CD4-positive, alpha-beta memory T cell (primary cell): ENCODE results near the gene ERC1. TPM values are rescaled to one million over a fixed set of nuclear protein-coding genes. Genes with fewer than 3 reads are reported as not detected.
"Not testable (repeated sequence)": the region's sequence is repeated elsewhere in the genome, so short reads cannot be mapped to it uniquely, and the experiment has no call there.

Experiments
- CTCF ChIA-PET: fragments of 350-600 bp; sonication (Branson Sonifier 250); formaldehyde crosslinking; loops from one replicate; lab custom pipeline; 2021; ENCODE audit warnings: inconsistent platforms; ENCODE audit not compliant: partially characterized antibody; lab: Charles Lee
- POLR2A ChIA-PET: fragments of 350-600 bp; sonication (Branson Sonifier 250); formaldehyde crosslinking; loops from one replicate; lab custom pipeline; 2021; ENCODE audit not compliant: partially characterized antibody; lab: Charles Lee
- DNase-seq, 5 donors: peaks; one replicate each; pipeline versions ENCODE4 v3.0.0 to v3.0.0-alpha.2; 2020 to 2022; ENCODE audit warnings: mixed read lengths in 1 of 5
- H3K27ac ChIP-seq: one replicate; pipeline ENCODE4 v1.7.0; 2013; ENCODE audit warnings: low read depth, low read length
- H3K27me3 ChIP-seq: 2 replicates; pipeline ENCODE4 v1.7.0; 2013; ENCODE audit warnings: mild to moderate bottlenecking, low read length, moderate library complexity; ENCODE audit not compliant: insufficient read depth
- H3K36me3 ChIP-seq: 2 replicates; pipeline ENCODE4 v1.7.0; 2013; ENCODE audit warnings: mild to moderate bottlenecking, low read length, moderate library complexity; ENCODE audit not compliant: insufficient read depth
- H3K4me1 ChIP-seq: 2 replicates; pipeline ENCODE4 v1.7.0; 2013; ENCODE audit warnings: mild to moderate bottlenecking, low read length, moderate library complexity; ENCODE audit not compliant: insufficient read depth
- H3K4me3 ChIP-seq, 2 donors: one replicate each; pipeline ENCODE4 v1.7.0; 2013; ENCODE audit warnings: low read length in 2 of 2, mild to moderate bottlenecking in 1 of 2
- H3K9me3 ChIP-seq, 2 donors: one replicate each; pipeline ENCODE4 v1.7.0; 2013; ENCODE audit warnings: low read length in 2 of 2, control low read depth in 1 of 2; ENCODE audit not compliant: control insufficient read depth in 1 of 2
- H3K27ac Mint-ChIP-seq, 7 donors: one replicate each; pipeline ENCODE4 v1.8.0; 2020 to 2021; ENCODE audit warnings: mixed read lengths in 7 of 7, mild to moderate bottlenecking in 6 of 7, inconsistent platforms in 3 of 7, moderate library complexity in 3 of 7
- H3K27me3 Mint-ChIP-seq, 2 donors: one replicate each; pipeline ENCODE4 v1.8.0; 2020 to 2021; ENCODE audit warnings: mixed read lengths in 2 of 2
- H3K36me3 Mint-ChIP-seq, 2 donors: one replicate each; pipeline ENCODE4 v1.8.0; 2020 to 2021; ENCODE audit warnings: mixed read lengths in 2 of 2, inconsistent platforms in 1 of 2, mild to moderate bottlenecking in 1 of 2
- H3K4me1 Mint-ChIP-seq, 4 donors: one replicate each; pipeline ENCODE4 v1.8.0; 2020 to 2021; ENCODE audit warnings: mixed read lengths in 4 of 4, mild to moderate bottlenecking in 1 of 4
- H3K4me3 Mint-ChIP-seq, 8 donors: one replicate each; pipeline ENCODE4 v1.8.0; 2020 to 2021; ENCODE audit warnings: mixed read lengths in 8 of 8, mild to moderate bottlenecking in 7 of 8, moderate library complexity in 6 of 8, inconsistent platforms in 3 of 8
- H3K9me3 Mint-ChIP-seq, 8 donors: one replicate each; pipeline ENCODE4 v1.8.0; 2020 to 2021; ENCODE audit warnings: mixed read lengths in 8 of 8, mild to moderate bottlenecking in 5 of 8, inconsistent platforms in 3 of 8, moderate library complexity in 1 of 8
- intact Hi-C: fragments of 100-400 bp; cut with micrococcal nuclease; formaldehyde crosslinking; loops from one replicate; pipeline ENCODE4 v1.15.1; 2023
- polyA plus RNA-seq, 2 donors: library from polyadenylated mRNA; unstranded; fragments of 300-500 nt; fragmentation: Illumina TruSeq; gene quantifications; one replicate each; pipeline ENCODE4 v1.2.3, GENCODE V29; 2021
- total RNA-seq, 2 experiments: library from RNA; stranded (reverse); gene quantifications; one replicate each; pipeline ENCODE4 v1.2.3, GENCODE V29; 2021

The ERC1 gene
- total and polyA plus RNA-seq, 4 experiments from 2014 or later, result 4.0 to 41.7 (median 28.7) TPM

- no peaks in the 10 kb centered on the region for H3K27me3 Mint-ChIP-seq
- CTCF ChIA-PET, result interaction anchor here (1.2 kb wide), 1 partner anchor 234 kb away, joined by 3 read pairs; no protein-coding TSS in a partner anchor
- H3K4me1 Mint-ChIP-seq, result no peaks in the 10 kb centered on the region
- no peaks in the 10 kb centered on the region for H3K9me3 ChIP-seq
- no peaks in the 10 kb centered on the region for H3K36me3 ChIP-seq
- intact Hi-C loops, result no loop called here
- H3K27ac Mint-ChIP-seq, result no peak overlapping the region
- no peaks in the 10 kb centered on the region for H3K9me3 Mint-ChIP-seq
- H3K4me3 ChIP-seq, result no peak overlapping the region
- H3K4me3 Mint-ChIP-seq, result no peak overlapping the region
- peaks cover 0 to 3% of the 10 kb centered on the region in 2 donors for H3K36me3 Mint-ChIP-seq
- H3K27ac ChIP-seq, result no peak overlapping the region
- POLR2A ChIA-PET, result no interaction called here
- H3K27me3 ChIP-seq, result no peaks in the 10 kb centered on the region
- no peaks in the 10 kb centered on the region for H3K4me1 ChIP-seq
- DNase-seq, result no peak
These were observed 360.9 kb downstream of the ERC1 start for GRCh38 chr12:1351926-1352325.

DNA sequence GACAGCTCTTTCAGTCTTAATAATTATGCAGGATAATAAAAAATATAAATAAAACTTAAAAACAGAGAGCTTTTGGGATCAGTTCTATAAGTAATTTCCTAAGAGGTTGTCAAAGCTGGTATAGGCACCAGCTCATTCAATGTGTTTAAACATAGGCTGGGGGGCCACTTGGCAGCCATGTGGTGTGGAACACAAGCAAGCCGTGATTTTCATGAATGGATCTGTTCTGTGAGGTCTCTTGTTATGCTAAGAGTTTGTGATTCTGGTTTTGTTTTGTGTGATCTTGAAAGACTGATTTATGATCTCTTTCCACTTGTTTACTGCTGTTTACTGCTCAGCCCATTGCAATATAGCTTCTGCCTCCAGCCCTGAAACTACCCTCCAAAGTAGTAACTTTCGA is 362.4 kb downstream of the ERC1 start:
- H3K36me3 Mint-ChIP-seq, result peaks cover 1 to 3% of the 10 kb centered on the region in 2 donors
- no peaks in the 10 kb centered on the region for H3K27me3 ChIP-seq
- H3K4me1 Mint-ChIP-seq, result no peaks in the 10 kb centered on the region
- H3K27ac Mint-ChIP-seq, result no peak overlapping the region
- H3K4me3 Mint-ChIP-seq, result no peak overlapping the region
- no peak overlapping the region for H3K27ac ChIP-seq
- H3K4me3 ChIP-seq, result no peak overlapping the region
- H3K36me3 ChIP-seq, result no peaks in the 10 kb centered on the region
- no peaks in the 10 kb centered on the region for H3K9me3 Mint-ChIP-seq
- POLR2A ChIA-PET, result no interaction called here
- no peaks in the 10 kb centered on the region for H3K27me3 Mint-ChIP-seq
- no peak for DNase-seq
- CTCF ChIA-PET, result no interaction called here
- intact Hi-C loops, result no loop called here
- no peaks in the 10 kb centered on the region for H3K9me3 ChIP-seq
- no peaks in the 10 kb centered on the region for H3K4me1 ChIP-seq

- H3K9me3 Mint-ChIP-seq, result no peaks in the 10 kb centered on the region
- H3K9me3 ChIP-seq, result no peaks in the 10 kb centered on the region
- no peak for DNase-seq
- H3K27me3 Mint-ChIP-seq, result no peaks in the 10 kb centered on the region
- intact Hi-C loops, result no loop called here
- H3K27ac Mint-ChIP-seq, result no peak overlapping the region
- CTCF ChIA-PET, result interaction anchor here (0.7 to 1.9 kb wide), 2 partner anchors 14 to 238 kb away, joined by 3 to 4 read pairs; no protein-coding TSS in a partner anchor
- no peak overlapping the region for H3K4me3 Mint-ChIP-seq
- POLR2A ChIA-PET, result no interaction called here
- H3K36me3 Mint-ChIP-seq, result peaks cover 0 to 10% of the 10 kb centered on the region in 2 donors
- no peaks in the 10 kb centered on the region for H3K36me3 ChIP-seq
- no peaks in the 10 kb centered on the region for H3K4me1 Mint-ChIP-seq
- H3K4me3 ChIP-seq, result no peak overlapping the region
- no peak overlapping the region for H3K27ac ChIP-seq
- no peaks in the 10 kb centered on the region for H3K27me3 ChIP-seq
- no peaks in the 10 kb centered on the region for H3K4me1 ChIP-seq
These were observed 364.4 kb downstream of the ERC1 start for GRCh38 chr12:1355396-1355795.

GRCh38 chr12:1355871-1356270 is 364.8 kb downstream of the ERC1 start:
- H3K4me1 ChIP-seq, POLR2A ChIA-PET, H3K4me1 Mint-ChIP-seq, H3K27me3 ChIP-seq, H3K9me3 ChIP-seq, intact Hi-C loops, H3K4me3 ChIP-seq, DNase-seq, H3K36me3 ChIP-seq, H3K9me3 Mint-ChIP-seq, H3K27ac Mint-ChIP-seq, H3K27ac ChIP-seq, H3K27me3 Mint-ChIP-seq, H3K4me3 Mint-ChIP-seq: not testable (repeated sequence)
- CTCF ChIA-PET, result interaction anchor here (0.7 to 1.9 kb wide), 2 partner anchors 13 to 238 kb away, joined by 3 to 4 read pairs; no protein-coding TSS in a partner anchor
- peaks cover 0 to 10% of the 10 kb centered on the region in 2 donors for H3K36me3 Mint-ChIP-seq

DNA sequence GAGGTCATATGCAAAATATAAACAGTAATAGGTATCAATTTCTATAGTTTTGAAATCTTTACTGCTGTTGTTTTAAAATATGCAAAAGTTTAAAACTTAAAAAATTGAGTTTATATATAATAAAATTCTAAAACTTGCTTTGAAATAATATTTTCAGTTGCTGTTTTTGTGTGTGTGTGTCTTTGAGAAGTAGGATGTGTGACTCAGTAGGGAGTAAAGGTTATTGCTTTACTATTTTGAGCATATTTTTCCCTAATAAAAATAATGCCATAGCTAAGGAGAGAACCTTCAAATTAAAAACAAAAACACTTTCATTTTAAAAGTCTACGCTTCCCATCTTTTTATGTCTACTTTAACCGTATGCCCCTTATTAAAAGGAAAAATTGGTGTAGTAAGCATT is 365.3 kb downstream of the ERC1 start:
- H3K4me1 Mint-ChIP-seq, result no peaks in the 10 kb centered on the region
- no peak overlapping the region for H3K27ac Mint-ChIP-seq
- intact Hi-C loops, result no loop called here
- Histone ChIP-seq H3K4me3 (no peak overlapping the region), H3K36me3 (no peaks in the 10 kb centered on the region), H3K27me3 (no peaks in the 10 kb centered on the region), H3K4me1 (no peaks in the 10 kb centered on the region), H3K27ac (no peak overlapping the region), H3K9me3 (no peaks in the 10 kb centered on the region)
- no peaks in the 10 kb centered on the region for H3K27me3 Mint-ChIP-seq
- no peak for DNase-seq
- CTCF ChIA-PET, result interaction anchor here (0.7 to 1.9 kb wide), 2 partner anchors 13 to 238 kb away, joined by 3 to 4 read pairs; no protein-coding TSS in a partner anchor
- H3K4me3 Mint-ChIP-seq, result no peak overlapping the region
- peaks cover 0 to 10% of the 10 kb centered on the region in 2 donors for H3K36me3 Mint-ChIP-seq
- no peaks in the 10 kb centered on the region for H3K9me3 Mint-ChIP-seq
- POLR2A ChIA-PET, result no interaction called here

DNA sequence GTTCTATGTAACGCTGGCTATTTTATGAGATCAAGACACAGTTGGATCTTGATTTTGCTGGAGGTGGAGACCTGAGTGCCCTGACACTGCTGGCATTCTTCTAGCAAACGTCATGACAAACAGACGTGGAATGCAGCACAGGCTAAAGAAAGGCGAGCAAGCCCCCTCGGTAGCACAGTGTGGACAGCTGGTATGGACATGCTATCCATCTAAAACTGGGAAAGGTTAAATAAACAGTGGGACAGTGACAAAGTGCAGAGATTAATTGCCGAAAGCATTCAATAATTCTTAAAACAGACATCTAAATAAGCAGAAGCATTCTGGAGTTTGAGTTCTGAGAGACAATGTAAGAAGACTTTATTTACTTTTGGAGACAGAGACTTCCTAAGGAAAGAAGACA is 366.1 kb downstream of the ERC1 start:
- no peak overlapping the region for H3K27ac ChIP-seq
- H3K27me3 ChIP-seq, result no peaks in the 10 kb centered on the region
- Mint-ChIP-seq H3K27ac (no peak overlapping the region), H3K4me1 (no peaks in the 10 kb centered on the region), H3K9me3 (no peaks in the 10 kb centered on the region), H3K4me3 (no peak overlapping the region), H3K36me3 (peaks cover 1 to 10% of the 10 kb centered on the region in 2 donors), H3K27me3 (no peaks in the 10 kb centered on the region)
- ChIA-PET POLR2A (no interaction called here), CTCF (no interaction called here)
- no peaks in the 10 kb centered on the region for H3K4me1 ChIP-seq
- no peaks in the 10 kb centered on the region for H3K36me3 ChIP-seq
- no peaks in the 10 kb centered on the region for H3K9me3 ChIP-seq
- no peak overlapping the region for H3K4me3 ChIP-seq
- intact Hi-C loops, result no loop called here
- no peak for DNase-seq

DNA sequence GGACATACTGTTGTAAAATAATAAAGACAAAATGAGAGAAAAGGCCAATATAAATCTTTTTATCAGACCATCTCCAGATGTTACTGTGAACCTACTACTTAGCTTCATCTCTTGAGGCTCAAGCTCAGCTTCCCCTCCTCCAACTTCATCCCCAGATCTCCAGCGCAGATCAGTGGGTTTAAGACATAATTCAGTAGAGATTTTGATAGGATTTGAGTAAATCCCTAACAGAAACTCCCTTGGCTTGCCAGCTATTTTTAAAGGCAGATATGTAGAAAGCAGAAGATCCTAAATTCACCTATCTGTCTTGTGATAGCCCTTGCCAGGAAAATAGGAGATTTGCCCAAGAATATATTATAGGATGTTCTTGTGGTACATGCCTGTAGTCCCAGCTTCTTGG is 366.7 kb downstream of the ERC1 start:
- CTCF ChIA-PET, result no interaction called here
- H3K27ac ChIP-seq, result no peak overlapping the region
- no peaks in the 10 kb centered on the region for H3K4me1 ChIP-seq
- no peak for DNase-seq
- H3K36me3 ChIP-seq, result no peaks in the 10 kb centered on the region
- POLR2A ChIA-PET, result no interaction called here
- no peaks in the 10 kb centered on the region for H3K4me1 Mint-ChIP-seq
- H3K4me3 ChIP-seq, result no peak overlapping the region
- H3K27ac Mint-ChIP-seq, result no peak overlapping the region
- H3K9me3 Mint-ChIP-seq, result no peaks in the 10 kb centered on the region
- intact Hi-C loops, result no loop called here
- H3K27me3 Mint-ChIP-seq, result no peaks in the 10 kb centered on the region
- H3K36me3 Mint-ChIP-seq, result peaks cover 1 to 10% of the 10 kb centered on the region in 2 donors
- no peak overlapping the region for H3K4me3 Mint-ChIP-seq
- no peaks in the 10 kb centered on the region for H3K9me3 ChIP-seq
- no peaks in the 10 kb centered on the region for H3K27me3 ChIP-seq
